Spleen (tissue), 11 donors: ENCODE measurements around the gene PAQR8. TPM values are rescaled to one million over a fixed set of nuclear protein-coding genes. Genes with fewer than 3 reads are reported as not detected.

Source experiments
- DNase-seq: peaks from one replicate; pipeline ENCODE4 v3.0.0-alpha.2; 2020
- H3K27ac ChIP-seq, 8 donors: fragments of 200-600 bp; sonication (generic) in 7 of 8; 1 replicate in 4 of 8; 2 replicates in 4 of 8; pipeline versions ENCODE4 v1.5.0 to v1.8.0; 2016 to 2021; ENCODE audit warnings: inconsistent platforms in 4 of 8, mild to moderate bottlenecking in 4 of 8, moderate library complexity in 1 of 8
- H3K27me3 ChIP-seq, 7 donors: fragments of 200-600 bp; sonication (generic) in 6 of 7; replicated peaks in 1 of 7; 1 replicate in 4 of 7; 2 replicates in 3 of 7; pipeline versions ENCODE4 v1.5.0 to v1.8.0; 2016 to 2021; ENCODE audit warnings: inconsistent platforms in 3 of 7, mild to moderate bottlenecking in 1 of 7
- H3K36me3 ChIP-seq, 6 donors: fragments of 200-600 bp; sonication (generic) in 5 of 6; 1 replicate in 4 of 6; 2 replicates in 2 of 6; pipeline versions ENCODE4 v1.5.0 to v1.8.0; 2016 to 2021; ENCODE audit warnings: inconsistent platforms in 2 of 6
- H3K4me1 ChIP-seq, 6 donors: fragments of 200-600 bp; sonication (generic) in 5 of 6; 1 replicate in 3 of 6; 2 replicates in 3 of 6; pipeline versions ENCODE4 v1.5.0 to v1.8.0; 2016 to 2021; ENCODE audit warnings: inconsistent platforms in 3 of 6
- H3K4me3 ChIP-seq, 8 donors: fragments of 200-600 bp; sonication (generic) in 7 of 8; 1 replicate in 4 of 8; 2 replicates in 4 of 8; pipeline versions ENCODE4 v1.5.0 to v1.8.0; 2016 to 2021; ENCODE audit warnings: inconsistent platforms in 4 of 8, mild to moderate bottlenecking in 4 of 8, moderate library complexity in 2 of 8
- H3K9me3 ChIP-seq, 8 donors: fragments of 200-600 bp; sonication (generic) in 7 of 8; 1 replicate in 4 of 8; 2 replicates in 4 of 8; pipeline versions ENCODE4 v1.5.0 to v1.8.0; 2016 to 2021; ENCODE audit warnings: inconsistent platforms in 4 of 8
- CTCF ChIP-seq, 11 experiments: fragments of 200-600 bp in 7 of 11; fragments of 450-650 bp in 4 of 11; sonication (generic) in 4 of 11; IDR thresholded peaks in 8 of 11; conservative IDR thresholded peaks in 3 of 11; 1 replicate in 7 of 11; 2 replicates in 4 of 11; pipeline versions ENCODE4 v1.4.0 to v1.8.0; 2016 to 2021; ENCODE audit warnings: antibody characterized with exemption in 11 of 11, inconsistent platforms in 4 of 11, mild to moderate bottlenecking in 1 of 11
- POLR2A ChIP-seq, 3 donors: fragments of 450-650 bp; IDR thresholded peaks; one replicate each; pipeline ENCODE4 v1.5.1; 2017; ENCODE audit warnings: antibody characterized with exemption in 3 of 3, mild to moderate bottlenecking in 1 of 3
- POLR2AphosphoS5 ChIP-seq, 3 donors: sonication (generic); formaldehyde crosslinking; IDR thresholded peaks; one replicate each; pipeline ENCODE4 v1.5.1; 2017; ENCODE audit warnings: antibody characterized with exemption in 3 of 3
- WGBS, 5 donors: extraction: QIAGEN DNeasy Blood & Tissue Kit in 3 of 5; methylation state at CpG; one replicate each; pipeline versions ENCODE4 v1.1.5 to v1.1.7; 2013 to 2018; 5-methylcytosine and 5-hydroxymethylcytosine counted together
- intact Hi-C: fragments of 100-400 bp; cut with DNase I; formaldehyde crosslinking; loops from one replicate; pipeline ENCODE4 v1.15.0; 2023; ENCODE audit warnings: low total_unique reads
- polyA plus RNA-seq, 3 donors: library from polyadenylated mRNA; stranded (reverse); fragments of 200-250 nt; gene quantifications; one replicate each; pipeline ENCODE4 v1.2.1, GENCODE V29; 2013
- total RNA-seq, 7 donors: library from RNA; depleted of rRNA in 3 of 7; stranded (reverse); fragments of >200 nt in 3 of 7; fragmentation: NEBNext Ultra II Directional in 4 of 7; extraction: Animal tissue kit (Norgen Biotek cat#: 25700) in 4 of 7; gene quantifications; one replicate each; pipeline versions ENCODE4 v1.1.0 to v1.2.1, GENCODE V29; 2016 to 2021
- donor health status: healthy with polysubstance abuse.
- donor health status: DM: no; HTN: no; CAD: no; lungs with moderate emphysema.
- donor health status: DM: no; HTN: no; CAD: no.
- donor health status: Bipolar disorder and iron deficiency.
- donor health status: healthy.
- donor health status: DM: no; HTN: no; CAD: no.
- donor health status: DM: yes; HTN: yes; CAD: no.

The PAQR8 gene
- total and polyA plus RNA-seq, 10 donors: 3.5 to 13.3 (median 9.7) TPM

GRCh38 chr6:52399511-52400312 lies 37.8 kb downstream of the PAQR8 start:
- Histone ChIP-seq H3K4me3 (no peak overlapping the region), H3K36me3 (peaks cover 0 to 24% (median 12%) of the 10 kb centered on the region in 6 donors), H3K4me1 (peaks cover 0 to 42% (median 23%) of the 10 kb centered on the region in 6 donors), H3K27me3 (no peaks in the 10 kb centered on the region), H3K27ac (peak overlapping the region in 1 of 8 donors; percentile 13), H3K9me3 (no peaks in the 10 kb centered on the region)
- intact Hi-C loops: loop anchor here (5.0 kb wide), 1 partner anchor 117 kb away; the partner anchor contains the start of gene MCM3
- WGBS, 5 donors: 32 to 39% (median 35%) methylated on average over 3 of the region's 3 CpGs
- TF ChIP-seq CTCF (IDR thresholded peaks at IDR 0.05 in 8 of 11, conservative IDR thresholded peaks at IDR 0.05 in 3 of 11) (peak; percentile 45 to 83 (median 73)), POLR2A (IDR thresholded peaks at IDR 0.05) (no peak)
- no peak for DNase-seq

GRCh38 chr6:52400313-52401041 lies 38.5 kb downstream of the PAQR8 start:
- no peak for DNase-seq
- H3K4me1 ChIP-seq: peaks cover 0 to 40% (median 21%) of the 10 kb centered on the region in 6 donors
- 66 to 89% (median 84%) methylated on average over 2 of the region's 2 CpGs for WGBS, 5 donors
- H3K4me3 ChIP-seq: no peak overlapping the region
- H3K9me3 ChIP-seq: no peaks in the 10 kb centered on the region
- H3K27ac ChIP-seq: peak overlapping the region in 1 of 8 donors; percentile 6
- peaks cover 0 to 31% (median 15%) of the 10 kb centered on the region in 6 donors for H3K36me3 ChIP-seq
- no peaks in the 10 kb centered on the region for H3K27me3 ChIP-seq
- TF ChIP-seq POLR2AphosphoS5 (IDR thresholded peaks at IDR 0.05): no peak
- no peak for TF ChIP-seq POLR2A (IDR thresholded peaks at IDR 0.05)
- no peak for TF ChIP-seq CTCF (IDR thresholded peaks at IDR 0.05 in 8 of 11, conservative IDR thresholded peaks at IDR 0.05 in 3 of 11)
- intact Hi-C loops: no loop called here

- H3K27me3 ChIP-seq: no peaks in the 10 kb centered on the region
- DNase-seq: no peak
- peaks cover 0 to 25% (median 16%) of the 10 kb centered on the region in 6 donors for H3K4me1 ChIP-seq
- H3K4me3 ChIP-seq: no peak overlapping the region
- H3K9me3 ChIP-seq: no peaks in the 10 kb centered on the region
- 97 to 99% (median 98%) methylated on average over 26 of the region's 26 CpGs for WGBS, 5 donors
- intact Hi-C loops: no loop called here
- H3K27ac ChIP-seq: no peak overlapping the region
- peaks cover 0 to 31% (median 15%) of the 10 kb centered on the region in 6 donors for H3K36me3 ChIP-seq
- TF ChIP-seq CTCF (IDR thresholded peaks at IDR 0.05 in 8 of 11, conservative IDR thresholded peaks at IDR 0.05 in 3 of 11): no peak
- TF ChIP-seq POLR2AphosphoS5 (IDR thresholded peaks at IDR 0.05): peak in 1 of 3 donors; percentile 8
- no peak for TF ChIP-seq POLR2A (IDR thresholded peaks at IDR 0.05)
Measured at GRCh38 chr6:52403086-52403485, 41.1 kb downstream of the PAQR8 start.

- intact Hi-C loops: no loop called here
- H3K9me3 ChIP-seq: no peaks in the 10 kb centered on the region
- no peak for DNase-seq
- no peak overlapping the region for H3K27ac ChIP-seq
- peaks cover 0 to 20% (median 13%) of the 10 kb centered on the region in 6 donors for H3K4me1 ChIP-seq
- H3K4me3 ChIP-seq: no peak overlapping the region
- TF ChIP-seq POLR2A (IDR thresholded peaks at IDR 0.05) (no peak), POLR2AphosphoS5 (IDR thresholded peaks at IDR 0.05) (no peak), CTCF (IDR thresholded peaks at IDR 0.05 in 8 of 11, conservative IDR thresholded peaks at IDR 0.05 in 3 of 11) (no peak)
- H3K27me3 ChIP-seq: no peaks in the 10 kb centered on the region
- WGBS, 5 donors: 81 to 90% (median 84%) methylated on average over 5 to 9 of the region's 9 CpGs
- peaks cover 0 to 31% (median 15%) of the 10 kb centered on the region in 6 donors for H3K36me3 ChIP-seq
Measured at GRCh38 chr6:52403627-52404026, 41.7 kb downstream of the PAQR8 start.
